HCT116 (cell line): ENCODE data around the gene CCS. TPM values are rescaled to one million over a fixed set of nuclear protein-coding genes. Genes with fewer than 3 reads are reported as not detected.
A peak's percentile ranks its signal among the peaks of the same experiment; 100 is the strongest.

Source experiments
- ATAC-seq: fragments of 200-7000 bp; cut with Tn5 transposase; 2 replicates; pipeline ENCODE4 v1.9.1; 2020; ENCODE audit warnings: mild to moderate bottlenecking, moderate library complexity
- BruUV-seq: library from RNA; stranded (reverse); fragments of 400-500 nt; replicated peaks from 2 replicates; lab custom pipeline; 2021; lab: Mats Ljungman, UMichigan
- CTCF ChIA-PET: fragments of 300-600 bp; sonication (Branson Sonifier 250); formaldehyde crosslinking; loops from one replicate; lab custom pipeline; 2021; ENCODE audit warnings: antibody characterized with exemption; lab: Charles Lee
- POLR2A ChIA-PET: fragments of 300-600, 350-600 bp; sonication (Branson Sonifier 250); formaldehyde crosslinking; loops from one replicate; lab custom pipeline; 2021; ENCODE audit warnings: antibody characterized with exemption; lab: Charles Lee
- RAD21 ChIA-PET, 2 experiments: fragments of 300-600 bp; sonication (Branson Sonifier 250); formaldehyde crosslinking; loops; one replicate each; lab custom pipeline; 2023; ENCODE audit warnings: low total read pairs in 2 of 2; ENCODE audit not compliant: uncharacterized antibody in 2 of 2, unreplicated experiment in 2 of 2, low non-redundant PET in 1 of 2; lab: Charles Lee
- DNase-seq: peaks from one replicate; pipeline ENCODE4 v3.0.0-alpha.2; 2010; ENCODE audit warnings: low read depth, low spot score
- H2AFZ ChIP-seq: fragments of 200-600 bp; shearing (Covaris generic), sonication (generic); 2 replicates; pipeline ENCODE4 v1.6.1; 2017; ENCODE audit warnings: low read depth, mixed run types, mixed read lengths, antibody characterized with exemption, low read length; ENCODE audit not compliant: poor library complexity, severe bottlenecking
- H3K27ac ChIP-seq: 2 replicates; pipeline ENCODE4 v1.5.1; 2012; ENCODE audit warnings: low read depth, low read length
- H3K27me3 ChIP-seq: fragments of 200-600 bp; sonication (generic); 2 replicates; pipeline ENCODE4 v1.6.1; 2016; ENCODE audit warnings: mixed run types, low read length, mixed read lengths; ENCODE audit not compliant: insufficient read depth
- H3K36me3 ChIP-seq, 2 experiments: fragments of 200-500 bp in 1 of 2; fragments of 200-600 bp in 1 of 2; sonication (Bioruptor generic) in 1 of 2; sonication (generic) in 1 of 2; 2 replicates each; pipeline versions ENCODE4 v1.5.1 to v1.6.1; 2014 to 2016; ENCODE audit warnings: low read length in 2 of 2, inconsistent platforms in 1 of 2, mixed read lengths in 1 of 2, mixed run types in 1 of 2; ENCODE audit not compliant: insufficient read depth in 2 of 2, control insufficient read depth in 1 of 2
- H3K4me1 ChIP-seq, 2 experiments: fragments of 200-600 bp in 1 of 2; sonication (generic) in 1 of 2; 2 replicates each; pipeline versions ENCODE4 v1.5.1 to v1.6.1; 2012 to 2017; ENCODE audit warnings: low read length in 2 of 2, inconsistent platforms in 1 of 2, mild to moderate bottlenecking in 1 of 2, mixed read lengths in 1 of 2, mixed run types in 1 of 2, moderate library complexity in 1 of 2; ENCODE audit not compliant: insufficient read depth in 2 of 2, control insufficient read depth in 1 of 2
- H3K4me2 ChIP-seq: fragments of 200-600 bp; sonication (generic); 2 replicates; pipeline ENCODE4 v1.6.1; 2017; ENCODE audit warnings: mixed run types, low read length, mixed read lengths
- H3K4me3 ChIP-seq, 2 experiments: fragments of 200-600 bp in 1 of 2; sonication (generic) in 1 of 2; replicated peaks in 1 of 2; 2 replicates each; pipeline ENCODE4 v1.5.1; 2011 to 2016; ENCODE audit warnings: low read length in 2 of 2, control low read depth in 1 of 2, low read depth in 1 of 2, mild to moderate bottlenecking in 1 of 2, mixed read lengths in 1 of 2, mixed run types in 1 of 2
- H3K79me2 ChIP-seq: fragments of 200-600 bp; sonication (generic); 2 replicates; pipeline ENCODE4 v1.6.1; 2017; ENCODE audit warnings: mild to moderate bottlenecking, mixed run types, low read length, moderate library complexity, mixed read lengths; ENCODE audit not compliant: insufficient read depth
- H3K9ac ChIP-seq: fragments of 200-600 bp; sonication (generic); 2 replicates; pipeline ENCODE4 v1.6.1; 2016; ENCODE audit warnings: low read length, mixed read lengths
- H3K9me2 ChIP-seq: fragments of 200-600 bp; sonication (generic), shearing (Covaris generic); 2 replicates; pipeline ENCODE4 v1.6.1; 2017; ENCODE audit warnings: mixed run types, mild to moderate bottlenecking, moderate library complexity; ENCODE audit not compliant: insufficient read depth
- H3K9me3 ChIP-seq, 2 experiments: fragments of 200-500 bp in 1 of 2; fragments of 200-600 bp in 1 of 2; sonication (Bioruptor generic) in 1 of 2; sonication (generic) in 1 of 2; 2 replicates each; pipeline ENCODE4 v1.6.1; 2014 to 2017; ENCODE audit warnings: low read length in 2 of 2, mixed read lengths in 2 of 2, inconsistent platforms in 1 of 2, low read depth in 1 of 2, mild to moderate bottlenecking in 1 of 2, mixed run types in 1 of 2, moderate library complexity in 1 of 2; ENCODE audit not compliant: control insufficient read depth in 1 of 2, insufficient read depth in 1 of 2
- H4K20me1 ChIP-seq: fragments of 200-600 bp; sonication (generic), shearing (Covaris generic); 2 replicates; pipeline ENCODE4 v1.6.1; 2017; ENCODE audit warnings: mixed run types, mild to moderate bottlenecking, moderate library complexity; ENCODE audit not compliant: insufficient read depth
- CBX3 ChIP-seq: IDR thresholded peaks from 2 replicates; pipeline ENCODE4 v1.6.1; 2012; ENCODE audit warnings: low read depth
- CEBPB ChIP-seq: IDR thresholded peaks from 2 replicates; pipeline ENCODE4 v1.6.1; 2012; ENCODE audit warnings: low read depth
- CTCF ChIP-seq, 3 experiments: fragments of 200-600 bp in 1 of 3; sonication (generic) in 1 of 3; IDR thresholded peaks in 2 of 3; conservative IDR thresholded peaks in 1 of 3; 2 replicates each; pipeline ENCODE4 v1.5.1; 2012 to 2017; ENCODE audit warnings: low read depth in 2 of 3, low read length in 2 of 3, antibody characterized with exemption in 1 of 3, borderline replicate concordance in 1 of 3, control low read depth in 1 of 3, mild to moderate bottlenecking in 1 of 3, mixed read lengths in 1 of 3, mixed run types in 1 of 3, moderate library complexity in 1 of 3; ENCODE audit not compliant: insufficient read depth in 1 of 3
- EGR1 ChIP-seq: IDR thresholded peaks from 2 replicates; pipeline ENCODE4 v1.6.1; 2012; ENCODE audit warnings: low read depth
- ELF1 ChIP-seq: IDR thresholded peaks from 2 replicates; pipeline ENCODE4 v1.6.1; 2012; ENCODE audit warnings: low read depth, borderline replicate concordance
- EZH2 ChIP-seq: fragments of 200-600 bp; sonication (generic); IDR thresholded peaks from 2 replicates; pipeline ENCODE4 v1.6.1; 2017; ENCODE audit warnings: antibody characterized with exemption, mixed run types
- FOSL1 ChIP-seq: IDR thresholded peaks from 2 replicates; pipeline ENCODE4 v1.6.1; 2012; ENCODE audit warnings: low read depth
- POLR2A ChIP-seq: IDR thresholded peaks from 2 replicates; pipeline ENCODE4 v1.7.0; 2011; ENCODE audit warnings: borderline replicate concordance; ENCODE audit not compliant: insufficient read depth, insufficient read length; ENCODE audit errors: extremely low read depth
- REST ChIP-seq: IDR thresholded peaks from 2 replicates; pipeline ENCODE4 v1.6.1; 2012; ENCODE audit warnings: low read depth
- SP1 ChIP-seq: IDR thresholded peaks from 2 replicates; pipeline ENCODE4 v1.6.1; 2012; ENCODE audit warnings: low read depth
- SRF ChIP-seq: IDR thresholded peaks from 2 replicates; pipeline ENCODE4 v1.6.1; 2012; ENCODE audit warnings: low read depth
- YY1 ChIP-seq: IDR thresholded peaks from 2 replicates; pipeline ENCODE4 v1.6.1; 2011; ENCODE audit warnings: low read length, low read depth, moderate library complexity, mild to moderate bottlenecking; ENCODE audit not compliant: insufficient replicate concordance; ENCODE audit errors: extremely low read depth
- intact Hi-C: fragments of 100-400 bp; cut with micrococcal nuclease; formaldehyde crosslinking; loops from 2 replicates; pipeline ENCODE4 v1.10.0; 2022
- total RNA-seq: library from RNA; stranded (reverse); gene quantifications from one replicate; pipeline ENCODE4 v1.2.1, GENCODE V29; 2021; ENCODE audit not compliant: unreplicated experiment

Gene CCS
- total RNA-seq, 1 experiment from 2014 or later, result 40.6 TPM

- BruUV-seq, result no TSS peak
- peaks cover 19% of the 10 kb centered on the region for H3K79me2 ChIP-seq
- ChIA-PET RAD21 (no interaction called here), POLR2A (interaction anchor here (0.7 kb wide), 1 partner anchor 18 kb away, joined by 3 read pairs; no protein-coding TSS in a partner anchor), CTCF (no interaction called here)
- peaks cover 0 to 5% of the 10 kb centered on the region in 2 experiments; a peak in 1 of 4 replicates for H3K36me3 ChIP-seq
- peaks cover 9% of the 10 kb centered on the region; the same call in 1 of the 2 replicates for H4K20me1 ChIP-seq
- ATAC-seq (no peak), DNase-seq (no peak)
- intact Hi-C loops, result no loop called here
- H3K4me2 ChIP-seq, result peak overlapping the region; percentile 13; the same call in 1 of the 2 replicates
- H3K9ac ChIP-seq, result no peak overlapping the region
- no peak overlapping the region for H3K4me3 ChIP-seq
- H3K9me2 ChIP-seq, result no peaks in the 10 kb centered on the region
- no peaks in the 10 kb centered on the region for H3K27me3 ChIP-seq
- TF ChIP-seq ELF1, result no peak
- no peak for TF ChIP-seq EZH2
- no peak for TF ChIP-seq REST
- no peak for TF ChIP-seq CEBPB
- TF ChIP-seq SRF, result no peak
- no peak for TF ChIP-seq YY1
- TF ChIP-seq POLR2A, result no peak
- TF ChIP-seq SP1, result no peak
- TF ChIP-seq EGR1, result no peak
- no peak for TF ChIP-seq CBX3
- TF ChIP-seq FOSL1, result no peak
- no peak for TF ChIP-seq CTCF (IDR thresholded peaks at IDR 0.05 in 2 of 3, conservative IDR thresholded peaks at IDR 0.05 in 1 of 3; ENCODE audit: borderline replicate concordance in 1 of 3, insufficient read depth in 1 of 3, low read depth in 2 of 3, low read length in 2 of 3)
- TF ChIP-seq, all 23 proteins: peak for 0
- peaks cover 6 to 26% of the 10 kb centered on the region in 2 experiments; a peak in 3 of 4 replicates for H3K4me1 ChIP-seq
- H2AFZ ChIP-seq, result no peak overlapping the region
- H3K27ac ChIP-seq, result no peak overlapping the region
- H3K9me3 ChIP-seq, result no peaks in the 10 kb centered on the region
These were observed 19.5 kb downstream of the CCS start for GRCh38 chr11:66612458-66612857.
